ENCODE measurements around the gene FYB1.

The FYB1 gene

DNA sequence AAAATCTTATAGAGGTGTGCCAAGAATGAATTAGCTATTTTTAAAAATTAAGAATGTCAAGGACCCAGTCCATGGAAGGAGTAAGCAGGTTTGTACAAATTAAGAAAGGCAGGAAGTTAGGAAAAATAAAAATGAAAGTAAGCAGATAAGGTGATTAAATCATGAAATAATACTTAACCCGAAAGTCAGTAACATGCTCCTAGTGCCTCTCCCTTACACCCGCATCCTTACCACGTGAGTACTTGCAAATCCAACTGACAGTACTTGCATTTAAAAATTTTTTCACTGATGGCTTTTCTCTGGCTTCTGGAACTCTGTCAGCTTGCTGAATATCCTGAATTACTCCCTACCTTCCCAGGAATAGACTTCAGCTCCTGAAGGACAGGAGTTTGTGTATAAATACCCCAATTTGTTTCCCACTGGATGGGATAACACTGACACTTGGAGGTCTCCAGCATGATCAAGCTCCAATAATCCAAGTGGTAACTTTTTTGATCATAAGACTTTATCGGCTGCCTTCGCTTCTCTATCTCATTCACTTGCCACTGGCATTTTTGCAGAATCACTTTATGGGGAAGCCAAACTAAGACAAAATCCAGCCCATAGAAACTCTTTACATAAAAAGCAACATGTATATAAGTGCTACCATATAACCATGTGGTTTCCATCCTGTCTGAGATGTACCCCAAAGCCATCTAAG, 103.6 kb downstream of the FYB1 start:
- no peak for DNase-seq

GRCh38 chr5:39114155-39114554, 105.2 kb downstream of the FYB1 start:
- no peak for DNase-seq

GRCh38 chr5:39113354-39113953, 105.9 kb downstream of the FYB1 start:
- DNase-seq: no peak

GRCh38 chr5:39109606-39110005, 109.8 kb downstream of the FYB1 start:
- DNase-seq: no peak

GRCh38 chr5:39108987-39109386, 110.4 kb downstream of the FYB1 start:
- peak in 1 of 2 experiments; percentile 60 for DNase-seq

- DNase-seq: no peak
These were observed 112.0 kb downstream of the FYB1 start for GRCh38 chr5:39107350-39107749.

- no peak for DNase-seq
These were observed 113.0 kb downstream of the FYB1 start for GRCh38 chr5:39106322-39106721.

- no peak for DNase-seq
These were observed 115.1 kb downstream of the FYB1 start for GRCh38 chr5:39104221-39104620.

DNA sequence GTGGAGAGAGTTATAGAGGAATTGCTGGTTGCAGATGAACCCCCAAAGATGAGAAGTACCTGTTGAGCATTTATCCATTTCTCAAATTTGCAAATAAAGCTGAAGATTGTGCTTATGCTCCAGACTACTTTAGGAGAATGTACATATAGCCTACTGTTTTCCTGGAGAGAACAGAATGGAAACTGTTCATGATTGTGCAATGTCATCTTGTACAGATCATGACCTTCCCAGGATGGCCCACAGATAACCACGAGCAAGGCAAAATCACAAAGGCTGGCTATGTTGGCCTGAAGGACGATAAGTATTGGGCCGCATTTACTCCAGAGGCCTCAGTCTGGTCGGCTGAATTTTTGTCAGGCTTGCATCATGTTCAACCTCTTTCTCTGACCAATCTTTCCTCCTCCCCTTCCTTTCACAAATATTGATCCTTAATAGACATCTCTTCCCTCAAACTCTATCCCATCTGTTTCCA, 116.6 kb downstream of the FYB1 start:
- no peak for DNase-seq

DNA sequence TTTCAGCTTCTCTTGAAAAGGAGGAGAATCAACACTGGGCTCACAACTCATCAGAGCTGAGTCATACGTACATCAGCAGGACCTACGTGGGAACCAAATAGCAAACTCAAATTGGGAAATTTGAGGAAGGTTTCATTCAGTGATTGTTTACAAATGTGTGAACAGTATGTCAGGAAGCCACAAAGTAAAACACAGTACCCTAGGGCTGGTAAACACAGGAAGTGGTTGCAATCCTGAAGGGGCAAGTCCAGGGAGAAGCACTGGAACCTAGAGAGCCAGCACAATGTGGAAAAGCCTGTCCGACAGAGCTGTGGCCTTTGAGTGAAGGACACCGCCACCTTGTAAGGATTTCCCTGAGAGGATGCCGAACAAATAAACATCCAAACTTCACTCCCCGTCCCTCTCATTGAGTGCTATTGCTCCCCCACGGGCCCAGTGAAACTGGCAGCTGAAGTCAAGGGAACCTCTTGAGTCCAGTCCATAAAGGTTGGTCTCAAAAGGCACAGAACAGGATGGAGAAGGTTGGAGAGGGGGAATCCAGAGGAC, 118.4 kb downstream of the FYB1 start:
- DNase-seq: no peak

- no peak for DNase-seq
These were observed 119.0 kb downstream of the FYB1 start for GRCh38 chr5:39100301-39100850.

- no peak for DNase-seq
These were observed 119.5 kb downstream of the FYB1 start for GRCh38 chr5:39099831-39100230.

DNA sequence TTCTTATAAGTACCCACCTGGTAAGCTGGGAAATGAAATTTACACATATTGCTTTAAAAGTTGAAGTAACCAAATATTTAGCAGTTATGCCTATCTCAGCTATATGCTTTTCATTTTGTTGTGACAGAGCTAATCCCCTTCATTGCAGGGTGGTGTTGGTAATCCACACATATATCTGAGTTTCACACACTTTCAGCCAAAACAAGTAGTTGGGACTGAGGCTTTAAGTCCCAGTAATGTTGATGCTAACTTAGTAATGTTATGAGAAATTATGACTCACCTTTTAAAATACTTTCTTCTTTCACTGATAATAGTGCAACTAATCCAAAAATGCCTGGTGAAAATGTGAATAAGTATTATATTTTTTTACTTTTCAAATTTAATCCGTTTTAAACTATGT, 126.0 kb downstream of the FYB1 start:
- DNase-seq: no peak

GRCh38 chr5:39092581-39093351, 126.6 kb downstream of the FYB1 start:
- DNase-seq: no peak

DNA sequence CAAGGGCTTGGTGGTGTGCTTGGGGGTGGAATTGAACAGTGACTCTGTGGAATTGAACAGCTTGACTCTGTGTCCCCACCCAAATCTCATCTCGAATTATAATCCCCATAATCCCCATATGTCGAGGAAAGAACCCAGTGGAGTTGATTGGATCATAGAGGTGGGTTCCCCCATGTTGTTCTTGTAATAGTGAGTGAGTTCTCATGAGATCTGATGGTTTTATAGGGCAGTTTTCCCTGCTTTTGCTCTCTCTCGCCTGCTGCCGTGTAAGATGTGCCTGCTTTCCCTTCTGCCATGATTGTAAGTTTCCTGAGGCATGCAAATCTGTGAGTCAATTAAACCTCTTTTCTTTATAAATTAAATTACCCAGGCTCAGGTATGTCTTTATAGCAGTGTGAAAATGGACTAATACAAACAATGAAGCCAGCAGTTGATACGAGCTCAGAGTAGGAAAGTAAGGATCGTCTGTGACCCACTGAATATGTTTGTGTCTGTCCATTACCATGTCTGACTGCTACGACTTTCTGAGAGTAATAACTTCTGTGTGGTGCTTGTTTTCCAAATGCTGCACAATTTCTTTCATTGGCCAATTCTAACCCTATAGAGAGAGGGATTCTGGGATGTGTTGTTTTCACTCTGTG, 127.3 kb downstream of the FYB1 start:
- no peak for DNase-seq

GRCh38 chr5:39083968-39084367, 135.4 kb downstream of the FYB1 start:
- DNase-seq: no peak

- no peak for DNase-seq
These were observed 136.4 kb downstream of the FYB1 start for GRCh38 chr5:39082995-39083394.

DNA sequence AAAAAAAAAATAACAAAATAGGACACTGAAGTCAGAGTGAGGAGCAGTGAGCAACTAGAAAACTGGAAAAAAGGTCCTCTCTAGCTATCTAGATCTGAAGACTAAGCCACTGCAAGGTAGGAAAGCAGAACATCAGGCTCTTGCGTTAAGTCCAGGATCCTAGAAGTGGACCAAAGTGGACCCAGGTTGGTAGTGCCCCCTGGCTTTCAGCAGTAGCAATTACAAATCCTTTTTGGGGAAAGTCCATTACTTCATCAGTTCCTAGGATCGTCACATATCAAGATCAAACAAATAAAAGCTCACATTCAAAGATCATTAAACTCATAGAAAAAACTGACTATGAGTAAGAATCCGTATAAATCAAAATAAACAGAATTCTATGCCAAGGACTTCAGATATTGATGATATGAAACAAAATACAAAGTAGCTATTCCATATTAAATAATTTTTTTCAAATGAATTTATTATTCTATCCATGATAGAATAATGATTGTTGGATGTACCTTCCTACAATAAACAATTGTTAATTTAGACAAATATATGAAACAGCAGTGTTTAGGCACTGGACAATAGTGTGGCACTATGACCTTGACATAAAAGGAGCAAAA, 138.7 kb downstream of the FYB1 start:
- peak in 1 of 2 experiments; percentile 68 for DNase-seq

GRCh38 chr5:39080168-39080567, 139.2 kb downstream of the FYB1 start:
- no peak for DNase-seq

GRCh38 chr5:39079147-39079546, 140.2 kb downstream of the FYB1 start:
- DNase-seq: no peak

DNA sequence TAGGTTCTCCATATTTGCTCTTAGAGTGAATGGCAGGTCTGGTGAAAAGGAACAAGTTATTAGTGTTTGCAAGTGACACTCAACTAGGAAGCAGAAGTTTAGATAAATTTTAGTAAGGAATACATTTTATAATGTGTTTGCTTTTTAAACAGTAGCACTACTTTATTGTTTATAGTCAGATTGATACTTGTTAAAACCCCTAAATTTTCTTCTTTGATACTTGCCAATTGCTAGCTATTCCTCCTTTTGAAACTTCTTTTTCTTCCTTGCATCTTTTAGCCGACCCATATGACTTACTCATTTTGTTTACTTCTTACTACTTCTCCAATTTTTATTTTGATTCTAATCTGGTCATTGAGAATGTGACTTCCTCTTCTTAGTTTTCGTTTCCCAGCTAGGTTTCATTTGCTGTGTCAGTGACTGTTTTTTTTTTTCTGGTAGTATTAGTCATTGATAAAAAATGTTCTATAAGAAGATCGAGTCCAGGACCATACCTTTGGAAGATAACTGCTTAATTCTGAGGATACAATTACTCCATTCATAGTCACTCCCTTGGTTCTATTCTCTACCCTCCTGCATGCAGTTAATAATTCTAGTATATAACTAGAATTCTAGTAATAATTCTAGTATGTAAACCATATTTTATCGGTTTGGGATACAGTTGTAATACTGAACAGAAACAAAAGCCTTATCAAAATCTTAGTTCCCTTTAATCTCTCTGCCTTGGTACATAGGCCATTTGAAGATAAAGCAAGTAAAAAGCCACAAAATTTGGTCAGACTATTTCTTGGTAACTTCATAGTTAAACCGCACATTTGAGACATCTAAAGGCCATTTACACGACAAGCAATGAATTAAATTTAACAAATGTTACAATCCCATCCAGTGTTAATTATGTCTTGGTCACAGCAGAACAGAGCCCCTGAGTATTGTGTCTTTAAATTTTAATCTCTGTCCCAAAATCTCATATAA, 142.3 kb downstream of the FYB1 start:
- no peak for DNase-seq
